Activated naive CD8-positive, alpha-beta T cell treated with anti-CD3 and anti-CD28 coated beads for 36 hours (primary cell): ENCODE results near the gene ARMH3. TPM values are rescaled to one million over a fixed set of nuclear protein-coding genes. Genes with fewer than 3 reads are reported as not detected.

Experiments
- DNase-seq: peaks from one replicate; pipeline ENCODE4 v3.0.0; 2021
- H3K27ac Mint-ChIP-seq: one replicate; pipeline ENCODE4 v1.8.0; 2022; ENCODE audit warnings: mild to moderate bottlenecking, moderate library complexity, mixed read lengths
- H3K27me3 Mint-ChIP-seq: one replicate; pipeline ENCODE4 v1.8.0; 2022; ENCODE audit warnings: mild to moderate bottlenecking, mixed read lengths
- H3K36me3 Mint-ChIP-seq: one replicate; pipeline ENCODE4 v1.8.0; 2021; ENCODE audit warnings: mild to moderate bottlenecking, mixed read lengths
- H3K4me1 Mint-ChIP-seq: one replicate; pipeline ENCODE4 v1.8.0; 2021; ENCODE audit warnings: mixed read lengths
- H3K4me3 Mint-ChIP-seq: one replicate; pipeline ENCODE4 v1.8.0; 2022; ENCODE audit warnings: mild to moderate bottlenecking, moderate library complexity, mixed read lengths
- H3K9me3 Mint-ChIP-seq: one replicate; pipeline ENCODE4 v1.8.0; 2022; ENCODE audit warnings: mixed read lengths
- total RNA-seq, 2 experiments: library from RNA; stranded (reverse); gene quantifications; one replicate each; pipeline ENCODE4 v1.2.3, GENCODE V29; 2021

The ARMH3 gene, protein sequence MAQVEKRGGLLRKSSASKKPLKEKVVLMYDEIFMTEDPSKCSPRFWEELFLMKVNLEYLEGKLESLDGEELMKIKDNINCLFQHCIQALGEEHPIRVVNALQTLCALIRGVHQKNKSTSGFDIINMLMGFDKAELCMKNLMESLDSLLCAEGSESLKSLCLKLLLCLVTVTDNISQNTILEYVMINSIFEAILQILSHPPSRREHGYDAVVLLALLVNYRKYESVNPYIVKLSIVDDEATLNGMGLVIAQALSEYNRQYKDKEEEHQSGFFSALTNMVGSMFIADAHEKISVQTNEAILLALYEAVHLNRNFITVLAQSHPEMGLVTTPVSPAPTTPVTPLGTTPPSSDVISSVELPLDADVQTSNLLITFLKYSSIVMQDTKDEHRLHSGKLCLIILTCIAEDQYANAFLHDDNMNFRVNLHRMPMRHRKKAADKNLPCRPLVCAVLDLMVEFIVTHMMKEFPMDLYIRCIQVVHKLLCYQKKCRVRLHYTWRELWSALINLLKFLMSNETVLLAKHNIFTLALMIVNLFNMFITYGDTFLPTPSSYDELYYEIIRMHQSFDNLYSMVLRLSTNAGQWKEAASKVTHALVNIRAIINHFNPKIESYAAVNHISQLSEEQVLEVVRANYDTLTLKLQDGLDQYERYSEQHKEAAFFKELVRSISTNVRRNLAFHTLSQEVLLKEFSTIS
- total RNA-seq = 10 to 100 TPM; 21.5 to 21.9 TPM

DNA sequence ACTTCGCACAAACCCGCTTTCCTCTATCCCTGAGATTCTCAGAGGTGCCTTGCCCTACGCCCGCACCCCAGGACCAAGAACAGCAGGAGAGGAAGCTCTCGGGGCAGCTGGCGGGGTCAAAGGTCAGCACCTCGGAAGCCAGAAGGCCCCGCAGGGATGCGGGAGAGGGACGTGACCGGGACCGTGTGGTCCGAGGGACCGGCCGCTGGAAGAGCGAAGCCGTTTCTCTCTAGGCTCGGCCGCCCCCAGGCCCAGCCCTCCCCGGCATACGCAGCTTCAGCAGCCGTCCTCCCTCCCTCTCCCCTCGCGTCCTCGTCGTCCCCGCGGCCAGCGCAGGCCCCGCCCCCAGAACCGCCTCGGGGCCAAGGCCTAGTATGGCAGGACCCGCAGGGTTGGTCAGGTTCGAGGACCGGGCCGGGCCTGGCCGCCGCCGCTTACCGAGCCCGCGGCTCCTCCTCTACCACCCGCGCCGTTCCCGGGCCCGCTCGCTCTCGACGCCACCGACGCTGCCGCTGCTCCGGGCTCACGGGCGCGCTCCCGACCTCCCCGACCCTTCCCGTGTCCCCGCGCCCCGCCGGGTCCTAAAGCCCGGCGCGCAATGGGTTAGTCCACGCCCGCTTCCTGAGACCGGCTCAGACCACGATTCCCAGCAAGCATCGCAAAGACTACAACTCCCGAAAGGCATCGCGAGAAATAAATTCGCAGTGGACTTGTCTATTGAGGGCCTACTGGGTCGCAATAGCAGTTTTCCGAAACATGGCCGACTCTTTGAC lies at the start of gene ARMH3:
Gene ARMH3 (minus strand): TSS at position 527 of the 773 bp plus-strand sequence. CDS start 16,059 bp downstream, outside the sequence.
- H3K27me3 Mint-ChIP-seq = no peaks in the 10 kb centered on the region
- peaks cover 5% of the 10 kb centered on the region for H3K36me3 Mint-ChIP-seq
- no peaks in the 10 kb centered on the region for H3K9me3 Mint-ChIP-seq
- peak within 1 kb of the TSS; percentile 97 for H3K4me3 Mint-ChIP-seq
- H3K27ac Mint-ChIP-seq = peak within 1 kb of the TSS; percentile 89
- peaks cover 39% of the 10 kb centered on the region for H3K4me1 Mint-ChIP-seq
- DNase-seq = peak; percentile 93

DNA sequence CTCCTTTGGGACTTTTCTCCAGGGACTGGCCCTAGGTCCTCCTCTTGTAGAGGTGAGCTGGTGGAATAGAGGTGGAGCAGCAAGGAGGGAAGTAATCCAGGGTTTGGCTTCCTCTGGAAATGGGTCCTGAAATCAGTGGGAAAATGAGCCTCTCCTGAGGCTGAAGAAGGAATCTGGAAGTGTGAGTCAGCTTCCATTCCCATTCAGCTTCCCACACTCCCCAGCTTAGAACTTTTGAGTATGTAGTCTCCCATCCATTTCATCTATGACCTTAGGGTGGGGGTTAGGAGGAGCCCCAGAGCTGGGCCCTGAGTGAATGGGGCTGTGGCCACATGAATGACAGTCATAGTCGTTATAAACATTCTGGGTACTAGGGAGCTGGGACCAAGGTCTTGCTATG lies 46.4 kb upstream of the ARMH3 start:
- DNase-seq = no peak
- no peak overlapping the region for H3K4me3 Mint-ChIP-seq
- peaks cover 3% of the 10 kb centered on the region for H3K36me3 Mint-ChIP-seq
- no peaks in the 10 kb centered on the region for H3K27me3 Mint-ChIP-seq
- H3K27ac Mint-ChIP-seq = no peak overlapping the region
- no peaks in the 10 kb centered on the region for H3K9me3 Mint-ChIP-seq
- peaks cover 10% of the 10 kb centered on the region for H3K4me1 Mint-ChIP-seq

DNA sequence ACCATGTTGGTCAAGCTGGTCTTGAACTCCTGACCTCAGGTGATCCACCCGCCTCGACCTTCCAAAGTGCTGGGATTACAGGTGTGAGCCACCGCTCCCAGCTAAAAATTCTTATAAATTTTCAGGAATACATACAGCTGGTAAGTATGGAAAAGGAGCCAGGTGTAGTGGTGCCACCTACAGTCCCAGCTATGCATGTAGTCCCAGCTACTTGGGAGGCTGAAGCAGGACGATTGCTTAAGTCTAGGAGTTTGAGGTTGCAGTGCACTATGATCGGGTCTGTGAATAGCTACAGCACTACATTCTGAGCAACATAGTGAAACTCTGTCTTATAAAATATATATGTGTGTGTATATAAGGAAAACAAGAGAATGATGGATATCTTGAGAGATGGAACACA lies 45.2 kb upstream of the ARMH3 start:
- DNase-seq = no peak
- Mint-ChIP-seq H3K36me3 (peaks cover 7% of the 10 kb centered on the region), H3K9me3 (no peaks in the 10 kb centered on the region), H3K27me3 (no peaks in the 10 kb centered on the region), H3K27ac (no peak overlapping the region), H3K4me1 (peaks cover 10% of the 10 kb centered on the region), H3K4me3 (no peak overlapping the region)

DNA sequence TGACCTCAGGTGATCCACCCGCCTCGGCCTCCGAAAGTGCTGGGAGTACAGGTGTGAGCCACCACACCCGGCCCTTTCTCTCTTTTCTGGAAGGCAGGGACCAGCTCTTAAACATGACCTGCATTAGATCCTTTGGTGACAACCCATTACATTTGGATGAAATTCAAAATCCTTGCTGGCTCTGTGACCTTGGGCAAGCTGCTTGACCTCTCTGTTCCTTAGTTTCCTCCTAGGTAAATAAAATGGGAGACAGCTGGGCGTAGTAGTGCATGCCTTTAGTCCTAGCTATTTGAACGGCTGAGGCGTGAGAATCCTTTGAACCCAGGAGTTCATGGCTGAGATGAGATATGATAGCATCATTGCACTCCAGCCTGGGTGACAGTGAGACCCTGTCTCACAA lies 40.5 kb upstream of the ARMH3 start:
- Mint-ChIP-seq H3K9me3 (no peaks in the 10 kb centered on the region), H3K36me3 (peaks cover 6% of the 10 kb centered on the region), H3K4me1 (no peaks in the 10 kb centered on the region), H3K27me3 (no peaks in the 10 kb centered on the region), H3K4me3 (no peak overlapping the region), H3K27ac (no peak overlapping the region)
- DNase-seq = no peak

DNA sequence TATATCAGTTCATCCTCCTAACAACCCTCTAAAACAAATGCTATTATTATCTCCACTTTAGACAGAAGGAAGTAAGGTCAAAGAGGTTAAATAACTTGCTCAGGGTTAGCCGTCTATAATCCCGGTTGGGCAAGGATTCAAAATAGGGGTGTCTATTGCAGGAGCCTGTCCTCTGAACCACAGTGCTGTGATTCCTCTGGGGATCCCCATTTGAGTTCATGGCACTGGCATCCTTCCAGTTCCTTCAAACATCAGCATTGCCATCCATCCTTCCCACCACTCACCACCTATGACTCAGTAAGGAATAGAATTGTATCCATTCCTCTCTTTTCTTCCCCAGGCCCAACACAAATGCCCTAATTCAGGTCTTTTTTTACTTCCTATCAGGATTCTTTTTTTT lies 34.8 kb upstream of the ARMH3 start:
- H3K4me1 Mint-ChIP-seq = no peaks in the 10 kb centered on the region

DNA sequence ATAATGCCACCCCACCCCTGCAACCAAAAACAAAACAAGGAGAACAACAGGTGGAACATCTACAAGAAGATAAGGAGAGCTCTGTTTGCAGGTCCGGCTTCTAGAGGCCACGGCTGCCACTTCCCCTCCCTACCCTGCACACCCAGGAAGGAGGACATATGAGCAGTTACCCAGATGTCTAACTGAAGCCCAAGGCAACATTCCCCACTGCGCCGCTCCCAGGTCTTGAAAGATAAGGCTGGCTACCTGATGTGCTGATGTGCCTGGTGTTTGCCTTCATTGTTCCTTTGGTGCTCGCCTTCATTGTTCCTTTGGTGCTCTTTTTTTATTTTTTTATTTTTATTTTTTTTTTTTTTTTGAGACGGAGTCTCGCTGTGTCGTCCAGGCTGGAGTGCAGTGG lies 30.2 kb upstream of the ARMH3 start:
- Mint-ChIP-seq H3K4me1 (no peaks in the 10 kb centered on the region), H3K36me3 (no peaks in the 10 kb centered on the region), H3K27ac (no peak overlapping the region), H3K4me3 (no peak overlapping the region), H3K27me3 (no peaks in the 10 kb centered on the region), H3K9me3 (no peaks in the 10 kb centered on the region)
- DNase-seq = no peak

More for the DNA sequence above, 34.8 kb upstream of the ARMH3 start:
- no peak for DNase-seq
- H3K36me3 Mint-ChIP-seq = peaks cover 2% of the 10 kb centered on the region
- no peak overlapping the region for H3K27ac Mint-ChIP-seq
- no peaks in the 10 kb centered on the region for H3K27me3 Mint-ChIP-seq
- no peaks in the 10 kb centered on the region for H3K9me3 Mint-ChIP-seq
- no peak overlapping the region for H3K4me3 Mint-ChIP-seq

DNA sequence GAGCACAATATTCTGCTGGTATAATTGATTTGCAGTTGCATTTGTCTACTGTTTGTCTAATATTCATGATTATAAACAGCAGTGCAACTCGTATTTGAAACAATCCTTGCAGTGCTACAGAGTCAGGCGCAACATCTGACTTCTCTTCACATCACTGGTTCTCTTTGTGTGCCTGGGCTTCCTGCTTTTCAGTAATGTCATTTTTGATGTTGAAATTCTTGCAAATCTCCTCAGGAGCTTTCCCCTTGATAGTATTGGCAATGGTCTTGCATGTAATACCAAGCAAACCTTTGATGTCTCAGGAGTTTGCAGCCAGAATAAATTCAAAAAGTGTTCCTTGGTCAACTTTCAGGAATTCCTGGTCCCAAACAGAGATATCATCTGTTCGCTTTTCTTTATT lies 29.4 kb upstream of the ARMH3 start:
- H3K27ac Mint-ChIP-seq = no peak overlapping the region
- H3K36me3 Mint-ChIP-seq = no peaks in the 10 kb centered on the region
- H3K9me3 Mint-ChIP-seq = no peaks in the 10 kb centered on the region
- H3K4me3 Mint-ChIP-seq = no peak overlapping the region
- H3K4me1 Mint-ChIP-seq = no peaks in the 10 kb centered on the region
- no peak for DNase-seq
- H3K27me3 Mint-ChIP-seq = no peaks in the 10 kb centered on the region

DNA sequence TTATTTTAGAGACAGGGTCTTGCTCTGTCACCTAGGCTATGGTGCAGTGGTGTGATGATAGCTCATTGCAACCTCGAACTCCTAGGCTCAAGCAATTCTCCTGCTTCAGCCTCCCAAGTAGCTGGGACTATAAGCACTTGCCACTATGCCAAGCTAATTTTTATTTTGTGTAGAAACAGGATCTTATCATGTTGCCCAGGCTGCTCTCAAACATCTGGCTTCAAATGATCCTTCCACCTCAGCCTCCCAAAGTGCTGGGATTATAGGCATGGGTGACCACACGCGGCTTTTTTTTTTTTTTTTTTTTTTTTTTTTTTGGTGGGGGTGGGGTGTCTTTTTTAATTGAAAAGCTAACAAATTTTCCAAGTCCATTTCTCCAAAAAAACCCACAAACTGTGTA lies 27.6 kb upstream of the ARMH3 start:
- no peak overlapping the region for H3K27ac Mint-ChIP-seq
- no peaks in the 10 kb centered on the region for H3K4me1 Mint-ChIP-seq

DNA sequence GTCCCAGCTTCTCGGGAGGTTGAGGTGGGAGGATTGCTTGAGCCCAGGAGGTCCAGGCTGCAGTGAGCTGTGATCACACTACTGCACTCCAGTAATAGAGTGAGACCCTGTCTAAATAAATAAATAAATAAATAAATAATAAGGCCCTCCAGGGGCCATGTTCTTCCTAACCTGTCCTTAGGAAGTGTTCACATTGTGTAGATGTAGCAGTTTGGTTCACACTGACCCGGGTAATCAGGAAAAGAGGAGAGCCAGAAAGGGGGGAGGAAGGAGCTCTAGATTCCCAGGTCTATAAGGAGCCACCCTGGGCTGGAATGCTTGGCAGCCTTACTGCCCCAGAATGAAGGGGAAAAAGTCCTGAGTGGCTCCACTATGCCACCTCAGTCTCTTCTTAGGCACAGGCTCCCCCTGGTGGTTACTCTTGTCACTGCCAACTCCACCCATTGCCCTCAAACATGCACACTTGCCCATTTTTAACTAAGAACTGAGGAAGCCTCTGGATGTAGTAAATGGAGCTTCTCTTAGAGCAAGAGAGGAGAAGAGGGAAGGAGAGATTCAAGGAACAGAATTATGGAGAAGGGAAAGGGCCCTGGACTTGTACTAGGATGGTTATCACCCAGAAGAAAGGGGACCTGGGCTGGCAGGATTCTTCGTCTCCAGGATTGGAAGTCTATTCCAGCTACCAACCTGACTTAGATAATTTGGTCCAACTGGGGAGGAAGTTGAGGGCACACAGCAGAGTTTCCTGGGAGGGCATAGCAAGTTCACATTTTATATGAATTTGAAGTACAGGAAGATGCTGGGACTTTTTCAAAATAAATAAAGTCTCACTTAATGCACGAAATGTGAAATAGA lies 16.9 kb upstream of the ARMH3 start:
- Mint-ChIP-seq H3K36me3 (peaks cover 2% of the 10 kb centered on the region), H3K9me3 (no peaks in the 10 kb centered on the region), H3K27me3 (no peaks in the 10 kb centered on the region), H3K27ac (no peak overlapping the region), H3K4me3 (no peak overlapping the region), H3K4me1 (peaks cover 4% of the 10 kb centered on the region)
- peak; percentile 66 for DNase-seq

More for the DNA sequence above, 27.6 kb upstream of the ARMH3 start:
- no peaks in the 10 kb centered on the region for H3K36me3 Mint-ChIP-seq
- H3K9me3 Mint-ChIP-seq = no peaks in the 10 kb centered on the region
- no peaks in the 10 kb centered on the region for H3K27me3 Mint-ChIP-seq
- H3K4me3 Mint-ChIP-seq = no peak overlapping the region
- no peak for DNase-seq

DNA sequence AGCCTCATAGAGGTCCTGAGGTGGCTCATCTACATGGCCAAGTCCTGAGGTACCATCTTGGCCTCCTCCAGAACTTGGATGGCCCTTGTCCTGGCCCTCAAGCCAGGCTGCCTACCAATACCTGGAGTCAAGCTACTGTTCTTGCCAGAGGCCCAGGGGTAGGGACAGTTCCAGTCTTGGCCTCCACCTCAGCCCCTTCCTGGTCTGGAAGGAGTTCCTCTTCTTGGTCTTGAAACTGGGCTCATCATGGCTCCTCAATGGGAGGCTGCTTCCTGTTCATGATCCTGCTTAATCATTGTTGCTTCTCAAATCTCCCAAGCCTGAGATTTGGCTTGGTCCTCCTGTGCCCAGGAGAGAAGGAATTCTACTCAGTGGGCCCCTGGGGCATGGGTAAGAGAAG lies 13.1 kb upstream of the ARMH3 start:
- Mint-ChIP-seq H3K36me3 (peaks cover 6% of the 10 kb centered on the region), H3K27me3 (no peaks in the 10 kb centered on the region), H3K4me3 (no peak overlapping the region), H3K9me3 (no peaks in the 10 kb centered on the region), H3K27ac (peak overlapping the region; percentile 60), H3K4me1 (peaks cover 23% of the 10 kb centered on the region)
- no peak for DNase-seq

DNA sequence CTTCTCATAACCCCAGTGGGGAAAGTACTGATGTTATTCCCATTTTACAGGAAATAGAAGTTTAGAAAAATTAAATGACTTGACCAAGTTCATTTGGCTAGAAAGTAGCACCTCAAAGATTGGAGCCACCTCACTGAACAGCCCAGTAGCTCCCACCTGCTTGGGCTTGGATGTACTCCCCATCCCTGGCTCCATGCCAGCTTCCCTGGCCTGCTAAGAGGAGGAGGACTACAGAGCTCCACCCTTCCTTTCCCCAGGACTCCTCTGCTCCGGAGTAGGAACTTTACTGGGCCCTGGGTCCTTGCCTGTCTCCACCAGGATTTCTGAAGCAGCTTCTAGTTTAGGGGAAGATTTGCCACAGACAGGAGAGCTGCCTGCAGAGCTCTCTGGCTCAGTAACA lies 12.2 kb upstream of the ARMH3 start:
- Mint-ChIP-seq H3K9me3 (no peaks in the 10 kb centered on the region), H3K27ac (no peak overlapping the region), H3K4me3 (no peak overlapping the region), H3K4me1 (peaks cover 23% of the 10 kb centered on the region), H3K36me3 (peaks cover 6% of the 10 kb centered on the region), H3K27me3 (no peaks in the 10 kb centered on the region)
- no peak for DNase-seq

DNA sequence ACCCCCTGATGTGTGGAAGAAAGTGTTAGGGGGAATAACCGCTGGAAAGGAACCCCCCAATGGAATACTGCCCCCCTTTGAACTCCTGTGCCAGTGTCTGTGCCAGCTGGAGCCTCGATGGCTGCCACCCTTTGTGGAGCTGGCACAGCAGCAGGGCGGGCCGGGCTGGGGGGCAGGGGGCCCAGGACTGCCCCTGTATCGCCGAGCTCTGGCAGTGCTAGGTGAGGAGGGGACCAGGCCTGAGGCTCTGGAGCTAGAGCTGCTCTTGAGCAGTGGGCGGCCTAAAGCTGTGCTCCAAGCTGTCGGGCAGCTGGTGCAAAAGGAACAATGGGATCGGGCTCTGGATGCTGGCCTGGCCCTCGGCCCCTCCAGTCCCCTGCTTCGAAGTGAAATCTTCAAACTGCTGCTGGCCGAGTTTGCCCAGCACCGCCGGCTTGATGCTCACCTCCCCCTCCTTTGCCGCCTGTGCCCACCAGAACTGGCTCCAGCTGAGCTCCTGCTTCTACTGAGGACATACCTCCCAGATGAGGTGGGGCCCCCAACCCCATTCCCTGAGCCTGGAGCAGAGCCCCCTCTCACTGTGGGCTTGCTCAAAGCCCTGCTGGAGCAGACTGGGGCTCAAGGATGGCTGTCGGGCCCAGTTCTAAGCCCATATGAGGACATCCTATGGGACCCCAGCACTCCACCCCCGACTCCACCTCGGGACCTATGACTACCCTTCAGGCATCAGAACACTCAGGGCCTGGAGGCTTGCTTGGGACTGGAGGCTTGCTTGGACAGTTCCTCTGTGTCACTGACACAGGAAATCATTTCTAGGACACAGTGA lies 11.3 kb upstream of the ARMH3 start:
- Mint-ChIP-seq H3K36me3 (peaks cover 6% of the 10 kb centered on the region), H3K27ac (peak overlapping the region; percentile 21), H3K4me1 (peaks cover 23% of the 10 kb centered on the region), H3K9me3 (no peaks in the 10 kb centered on the region), H3K27me3 (no peaks in the 10 kb centered on the region), H3K4me3 (peak overlapping the region; percentile 48)
- no peak for DNase-seq

DNA sequence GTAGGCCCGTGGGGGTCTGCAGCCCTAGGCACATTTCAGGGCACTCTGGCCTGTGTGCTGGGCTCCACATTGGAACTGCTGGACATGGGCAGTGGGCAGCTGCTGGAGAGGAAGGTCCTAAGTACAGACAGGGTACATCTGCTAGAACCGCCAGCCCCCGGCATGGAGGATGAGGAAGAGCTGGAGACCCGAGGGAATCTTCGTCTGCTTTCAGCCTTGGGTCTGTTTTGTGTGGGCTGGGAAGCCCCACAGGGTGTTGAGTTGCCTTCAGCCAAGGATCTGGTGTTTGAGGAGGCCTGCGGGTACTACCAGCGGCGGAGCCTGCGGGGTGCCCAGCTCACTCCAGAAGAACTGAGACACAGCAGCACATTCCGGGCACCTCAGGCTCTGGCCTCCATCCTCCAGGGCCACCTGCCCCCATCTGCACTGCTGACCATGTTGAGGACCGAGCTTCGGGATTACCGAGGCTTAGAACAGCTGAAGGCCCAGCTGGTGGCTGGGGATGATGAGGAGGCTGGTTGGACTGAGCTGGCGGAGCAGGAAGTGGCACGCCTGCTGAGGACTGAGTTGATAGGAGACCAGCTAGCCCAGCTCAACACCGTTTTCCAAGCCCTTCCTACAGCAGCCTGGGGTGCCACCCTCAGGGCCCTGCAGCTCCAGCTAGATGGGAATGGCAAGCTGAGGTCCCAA lies 10.6 kb upstream of the ARMH3 start:
- Mint-ChIP-seq H3K9me3 (no peaks in the 10 kb centered on the region), H3K27ac (peak overlapping the region; percentile 84), H3K36me3 (peaks cover 6% of the 10 kb centered on the region), H3K4me1 (peaks cover 21% of the 10 kb centered on the region), H3K4me3 (peak overlapping the region; percentile 87), H3K27me3 (no peaks in the 10 kb centered on the region)
- DNase-seq = no peak
